Osteocyte (in vitro differentiated cells): ENCODE data around the gene TMEM120B. TPM values are rescaled to one million over a fixed set of nuclear protein-coding genes. Genes with fewer than 3 reads are reported as not detected.
A peak's percentile ranks its signal among the peaks of the same experiment; 100 is the strongest.

Experiments
- DNase-seq: peaks from one replicate; pipeline ENCODE4 v3.0.0; 2021; ENCODE audit warnings: mixed read lengths; ENCODE audit not compliant: unreplicated experiment; ENCODE audit errors: extremely low spot score
- H3K27ac Mint-ChIP-seq: one replicate; pipeline ENCODE4 v1.8.0; 2021; ENCODE audit warnings: mild to moderate bottlenecking, mixed read lengths; ENCODE audit not compliant: unreplicated experiment
- H3K27me3 Mint-ChIP-seq: one replicate; pipeline ENCODE4 v1.8.0; 2021; ENCODE audit warnings: mixed read lengths; ENCODE audit not compliant: unreplicated experiment
- H3K36me3 Mint-ChIP-seq: one replicate; pipeline ENCODE4 v1.8.0; 2021; ENCODE audit warnings: mixed read lengths; ENCODE audit not compliant: unreplicated experiment
- H3K4me1 Mint-ChIP-seq: one replicate; pipeline ENCODE4 v1.8.0; 2021; ENCODE audit warnings: mixed read lengths; ENCODE audit not compliant: unreplicated experiment
- H3K4me3 Mint-ChIP-seq: one replicate; pipeline ENCODE4 v1.8.0; 2021; ENCODE audit warnings: mild to moderate bottlenecking, moderate library complexity, mixed read lengths; ENCODE audit not compliant: unreplicated experiment
- H3K9me3 Mint-ChIP-seq: one replicate; pipeline ENCODE4 v1.8.0; 2021; ENCODE audit warnings: mixed read lengths; ENCODE audit not compliant: unreplicated experiment
- total RNA-seq: library from RNA; stranded (reverse); gene quantifications from 2 replicates; pipeline ENCODE4 v1.2.1, GENCODE V29; 2021
- TF ChIP-seq, protein P1 (sequence below): fragments of 200-600 bp; sonication (generic); IDR thresholded peaks from 2 replicates; pipeline ENCODE4 v1.5.0; 2021; ENCODE audit warnings: antibody characterized with exemption, mild to moderate bottlenecking, moderate library complexity

TMEM120B gene
- total RNA-seq, 1 donor from 2014 or later, result 13.2 TPM

- TF ChIP-seq, protein P1, sequence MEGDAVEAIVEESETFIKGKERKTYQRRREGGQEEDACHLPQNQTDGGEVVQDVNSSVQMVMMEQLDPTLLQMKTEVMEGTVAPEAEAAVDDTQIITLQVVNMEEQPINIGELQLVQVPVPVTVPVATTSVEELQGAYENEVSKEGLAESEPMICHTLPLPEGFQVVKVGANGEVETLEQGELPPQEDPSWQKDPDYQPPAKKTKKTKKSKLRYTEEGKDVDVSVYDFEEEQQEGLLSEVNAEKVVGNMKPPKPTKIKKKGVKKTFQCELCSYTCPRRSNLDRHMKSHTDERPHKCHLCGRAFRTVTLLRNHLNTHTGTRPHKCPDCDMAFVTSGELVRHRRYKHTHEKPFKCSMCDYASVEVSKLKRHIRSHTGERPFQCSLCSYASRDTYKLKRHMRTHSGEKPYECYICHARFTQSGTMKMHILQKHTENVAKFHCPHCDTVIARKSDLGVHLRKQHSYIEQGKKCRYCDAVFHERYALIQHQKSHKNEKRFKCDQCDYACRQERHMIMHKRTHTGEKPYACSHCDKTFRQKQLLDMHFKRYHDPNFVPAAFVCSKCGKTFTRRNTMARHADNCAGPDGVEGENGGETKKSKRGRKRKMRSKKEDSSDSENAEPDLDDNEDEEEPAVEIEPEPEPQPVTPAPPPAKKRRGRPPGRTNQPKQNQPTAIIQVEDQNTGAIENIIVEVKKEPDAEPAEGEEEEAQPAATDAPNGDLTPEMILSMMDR, result no peak
- H3K9me3 Mint-ChIP-seq, result no peaks in the 10 kb centered on the region
- no peak overlapping the region for H3K4me3 Mint-ChIP-seq
- H3K27ac Mint-ChIP-seq, result no peak overlapping the region
- H3K27me3 Mint-ChIP-seq, result no peaks in the 10 kb centered on the region
- peaks cover 40% of the 10 kb centered on the region for H3K4me1 Mint-ChIP-seq
- peaks cover 2% of the 10 kb centered on the region for H3K36me3 Mint-ChIP-seq
- DNase-seq, result no peak
These were observed 3.4 kb downstream of the TMEM120B start for GRCh38 chr12:121715862-121716435.

GRCh38 chr12:121717041-121717699 lies 4.6 kb downstream of the TMEM120B start:
- H3K9me3 Mint-ChIP-seq, result no peaks in the 10 kb centered on the region

GRCh38 chr12:121718653-121719239 lies 6.2 kb downstream of the TMEM120B start:
- Mint-ChIP-seq H3K27ac (no peak overlapping the region), H3K36me3 (peaks cover 2% of the 10 kb centered on the region)

More at GRCh38 chr12:121717041-121717699, 4.6 kb downstream of the TMEM120B start:
- H3K4me1 Mint-ChIP-seq, result peaks cover 33% of the 10 kb centered on the region
- H3K4me3 Mint-ChIP-seq, result no peak overlapping the region
- H3K36me3 Mint-ChIP-seq, result peaks cover 2% of the 10 kb centered on the region
- no peak for DNase-seq
- TF ChIP-seq, protein P1, result no peak
- peak overlapping the region; percentile 69 for H3K27ac Mint-ChIP-seq
- no peaks in the 10 kb centered on the region for H3K27me3 Mint-ChIP-seq

GRCh38 chr12:121719926-121720414 lies 7.4 kb downstream of the TMEM120B start:
- DNase-seq, result no peak
- Mint-ChIP-seq H3K27me3 (no peaks in the 10 kb centered on the region), H3K36me3 (peaks cover 8% of the 10 kb centered on the region), H3K27ac (peak overlapping the region; percentile 10), H3K4me3 (no peak overlapping the region), H3K4me1 (peaks cover 19% of the 10 kb centered on the region), H3K9me3 (peaks cover 2% of the 10 kb centered on the region)
- TF ChIP-seq, protein P1, result no peak

More at GRCh38 chr12:121718653-121719239, 6.2 kb downstream of the TMEM120B start:
- Mint-ChIP-seq H3K4me3 (no peak overlapping the region), H3K9me3 (no peaks in the 10 kb centered on the region), H3K4me1 (peaks cover 27% of the 10 kb centered on the region), H3K27me3 (no peaks in the 10 kb centered on the region)
- TF ChIP-seq, protein P1, result no peak
- DNase-seq, result no peak

GRCh38 chr12:121720762-121721161 lies 8.2 kb downstream of the TMEM120B start:
- no peak overlapping the region for H3K27ac Mint-ChIP-seq
- no peak for DNase-seq
- H3K4me1 Mint-ChIP-seq, result peaks cover 23% of the 10 kb centered on the region
- H3K4me3 Mint-ChIP-seq, result no peak overlapping the region
- TF ChIP-seq, protein P1, result no peak
- H3K9me3 Mint-ChIP-seq, result peaks cover 4% of the 10 kb centered on the region
- H3K27me3 Mint-ChIP-seq, result no peaks in the 10 kb centered on the region
- peaks cover 9% of the 10 kb centered on the region for H3K36me3 Mint-ChIP-seq
